GM18870 (cell line): ENCODE measurements around the gene FNBP1L.
"Not testable (repeated sequence)": the region's sequence is repeated elsewhere in the genome, so short reads cannot be mapped to it uniquely, and the experiment has no call there.

Experiments used
- ATAC-seq: cut with Tn5 transposase; IDR thresholded peaks from one replicate; pipeline ENCODE4 v1.9.1; 2021; ENCODE audit warnings: moderate library complexity; ENCODE audit not compliant: unreplicated experiment

Gene FNBP1L

DNA sequence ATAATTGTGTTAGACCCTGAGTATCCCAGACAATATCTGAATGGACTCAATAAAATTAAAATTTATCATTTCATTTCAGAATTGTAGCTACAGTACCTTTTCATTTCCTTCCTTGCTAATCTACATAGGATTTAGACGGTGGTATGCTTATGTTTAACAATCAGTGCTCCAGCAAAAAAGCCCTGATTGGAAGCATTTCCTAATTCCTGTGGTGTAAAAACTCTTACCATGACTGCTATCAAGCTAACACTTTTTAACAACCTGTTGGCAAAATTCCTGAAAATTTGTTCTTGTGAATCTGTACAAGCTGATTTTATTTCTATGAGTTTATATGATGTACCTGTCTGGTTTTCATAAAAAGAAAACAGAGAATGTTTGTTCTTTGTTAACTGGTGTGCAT, 5.2 kb upstream of the FNBP1L start:
- ATAC-seq, result no peak

DNA sequence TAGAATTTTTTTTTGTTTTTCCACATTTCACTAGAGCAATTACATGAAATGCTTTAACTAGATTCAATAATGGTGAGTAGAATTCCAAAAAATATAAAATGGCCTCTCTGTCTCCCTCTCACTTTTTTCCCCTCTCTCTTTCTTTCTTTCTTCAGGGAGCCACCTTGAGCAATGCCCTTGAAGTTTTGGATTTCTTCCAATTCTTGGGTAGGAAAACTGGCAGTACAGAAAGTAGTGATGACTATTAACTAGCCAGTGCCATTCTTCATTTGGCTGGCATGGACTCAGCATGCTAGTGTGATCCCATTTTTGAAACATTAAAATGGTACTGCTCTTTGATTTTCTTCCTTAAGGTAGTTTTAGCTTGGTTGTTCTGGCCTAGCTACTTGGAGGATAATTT, 4.5 kb upstream of the FNBP1L start:
- no peak for ATAC-seq

DNA sequence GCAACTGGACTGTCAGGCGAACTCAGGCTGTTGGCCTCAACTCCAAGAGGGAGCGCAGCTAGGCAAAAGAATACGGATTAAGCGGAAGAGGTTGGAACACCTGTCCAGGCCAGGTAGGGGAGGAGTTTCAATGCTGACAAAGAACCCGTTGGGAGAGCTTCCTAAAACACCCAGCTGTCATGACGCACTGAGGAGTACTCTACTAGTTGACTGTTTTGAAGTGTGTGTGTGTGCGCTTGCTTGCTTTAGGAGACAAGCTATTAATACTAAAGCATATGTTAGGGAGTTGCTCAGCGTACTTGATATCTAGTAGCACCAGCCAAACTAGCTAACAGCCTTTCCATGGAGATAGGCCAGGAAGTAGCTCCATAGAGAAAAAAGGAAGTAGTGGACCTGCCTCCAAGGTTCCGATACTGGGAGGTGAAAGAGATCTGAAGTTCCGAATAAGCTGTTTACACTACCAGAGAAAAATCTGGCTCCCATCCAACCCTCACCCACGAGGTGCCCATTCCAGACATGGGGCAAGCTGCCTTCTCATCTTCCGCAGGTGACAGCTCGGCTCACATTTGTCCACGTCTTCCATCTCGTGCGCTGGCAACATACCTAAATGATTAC, 974 bp upstream of the FNBP1L start:
- no peak for ATAC-seq

- no peak for ATAC-seq
Observed at GRCh38 chr1:93448292-93448982, 519 bp downstream of the FNBP1L start.

DNA sequence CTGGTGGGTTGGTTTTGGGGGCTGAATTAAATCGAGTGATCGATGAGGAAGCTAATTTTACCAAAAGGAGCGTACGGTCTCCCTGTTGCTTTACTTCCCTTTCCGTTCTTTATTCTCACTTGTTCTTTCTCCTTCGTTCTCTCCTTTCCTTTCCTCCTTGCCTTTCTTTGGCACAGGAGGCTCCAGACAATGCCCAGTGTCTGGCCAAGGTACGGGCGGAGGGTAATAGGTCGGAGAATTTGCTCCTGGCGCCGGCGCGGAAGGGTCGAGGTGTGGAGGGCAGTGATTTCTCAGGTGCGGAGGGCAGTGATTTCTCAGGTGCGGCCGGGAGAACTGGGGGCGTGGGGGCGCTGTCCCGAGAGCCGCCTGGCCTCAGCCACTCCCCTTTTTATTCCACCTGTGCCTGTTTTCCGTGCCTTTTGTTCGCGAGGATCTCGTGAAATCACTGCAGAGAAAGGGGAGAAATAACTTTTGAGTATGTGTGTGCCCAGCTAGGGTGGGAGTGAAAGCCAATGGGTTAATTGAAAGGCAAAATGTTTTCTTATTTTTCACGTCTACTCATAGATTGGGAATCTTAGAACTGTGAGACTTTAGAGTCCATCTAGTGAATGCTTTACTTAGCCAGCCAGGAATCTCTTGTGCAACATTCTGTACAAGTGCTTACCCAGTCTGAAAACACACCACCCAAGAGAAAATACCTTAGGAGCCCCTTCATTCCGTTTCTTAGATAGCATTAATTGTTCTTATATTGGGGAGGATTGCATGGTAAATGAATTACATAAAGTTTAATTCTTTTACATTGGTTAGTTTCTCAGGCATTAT, 1.3 kb downstream of the FNBP1L start:
- ATAC-seq, result no peak

DNA sequence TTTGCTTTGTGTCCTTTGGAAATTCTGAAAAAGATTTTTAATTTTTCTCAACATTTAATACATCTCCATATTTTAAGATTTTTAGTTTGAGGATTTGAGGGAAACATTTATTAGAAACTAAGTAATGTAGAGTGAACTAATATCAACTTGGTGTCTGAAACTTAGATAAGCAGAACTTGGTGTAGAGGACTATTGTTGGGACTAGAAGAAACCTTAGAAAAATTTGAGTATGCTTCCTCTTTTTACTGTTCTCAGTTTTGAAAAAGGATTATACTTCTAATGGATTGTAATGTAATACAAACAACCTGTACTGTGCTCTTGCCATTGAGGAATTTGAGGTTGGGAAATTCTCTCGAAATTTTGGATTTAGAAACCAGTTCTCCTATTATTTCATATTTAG, 2.4 kb downstream of the FNBP1L start:
- no peak for ATAC-seq

- no peak for ATAC-seq
Observed at GRCh38 chr1:93453911-93454310, 6.0 kb downstream of the FNBP1L start.

DNA sequence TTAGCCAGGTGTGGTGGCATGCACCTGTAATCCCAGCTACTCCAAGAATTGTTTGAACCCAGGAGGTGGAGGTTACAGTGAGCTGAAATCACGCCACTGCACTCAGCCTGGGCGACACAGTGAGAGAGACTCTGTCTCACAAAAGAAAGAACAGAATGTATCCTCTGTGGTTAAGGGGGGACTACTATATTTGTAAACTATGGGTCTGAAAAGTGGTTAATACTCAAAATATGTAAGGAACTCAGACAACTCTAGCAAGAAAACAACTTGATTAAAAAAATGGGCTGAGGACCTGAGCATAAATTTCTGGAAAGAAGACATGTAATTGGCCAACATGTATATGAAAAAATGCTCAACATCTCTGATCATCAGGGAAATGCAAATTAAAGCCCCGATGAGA, 11.2 kb downstream of the FNBP1L start:
- no peak for ATAC-seq

GRCh38 chr1:93461236-93461635, 13.3 kb downstream of the FNBP1L start:
- no peak for ATAC-seq

GRCh38 chr1:93463960-93464359, 16.0 kb downstream of the FNBP1L start:
- ATAC-seq, result no peak

DNA sequence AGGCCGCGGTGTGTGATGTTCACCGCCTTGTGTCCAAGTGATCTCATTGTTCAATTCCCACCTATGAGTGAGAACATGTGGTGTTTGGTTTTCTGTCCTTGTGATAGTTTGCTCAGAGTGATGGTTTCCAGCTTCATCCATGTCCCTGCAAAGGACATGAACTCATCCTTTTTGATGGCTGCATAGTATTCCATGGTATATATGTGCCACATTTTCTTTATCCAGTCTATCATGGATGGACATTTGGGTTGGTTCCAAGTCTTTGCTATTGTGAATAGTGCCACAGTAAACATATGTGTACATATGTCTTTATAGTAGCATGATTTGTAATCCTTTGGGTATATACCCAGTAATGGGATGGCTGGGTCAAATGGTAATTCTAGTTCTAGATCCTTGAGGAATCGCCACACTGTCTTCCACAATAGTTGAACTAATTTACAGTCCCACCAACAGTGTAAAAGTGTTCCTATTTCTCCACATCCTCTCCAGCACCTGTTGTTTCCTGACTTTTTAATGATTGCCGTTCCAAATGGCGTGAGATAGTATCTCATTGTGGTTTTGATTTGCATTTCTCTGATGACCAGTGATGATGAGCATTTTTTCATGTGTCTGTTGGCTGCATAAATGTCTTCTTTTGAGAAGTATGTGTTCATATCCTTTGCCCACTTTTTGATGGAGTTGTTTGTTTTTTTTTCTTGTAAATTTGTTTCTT, 17.6 kb downstream of the FNBP1L start:
- not testable (repeated sequence) for ATAC-seq

DNA sequence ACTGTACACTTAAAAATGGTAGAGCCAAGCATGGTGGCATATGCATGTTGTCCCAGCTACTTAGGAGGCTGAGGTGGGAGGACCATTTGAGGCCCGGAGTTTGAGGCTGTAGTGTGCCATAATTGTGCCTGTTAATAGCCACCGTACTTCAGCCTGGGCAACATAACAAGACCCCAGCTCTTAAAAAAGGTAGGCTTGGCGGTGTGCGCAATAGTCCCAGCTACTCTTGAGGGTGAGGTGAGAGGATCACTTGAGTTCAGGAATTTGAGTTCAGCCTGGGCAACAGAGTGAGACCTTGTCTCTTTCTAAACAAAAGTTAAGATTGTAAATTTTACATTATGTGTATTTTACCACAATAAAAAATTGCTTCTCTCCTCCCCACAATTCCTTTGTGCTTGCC, 19.7 kb downstream of the FNBP1L start:
- ATAC-seq, result no peak

DNA sequence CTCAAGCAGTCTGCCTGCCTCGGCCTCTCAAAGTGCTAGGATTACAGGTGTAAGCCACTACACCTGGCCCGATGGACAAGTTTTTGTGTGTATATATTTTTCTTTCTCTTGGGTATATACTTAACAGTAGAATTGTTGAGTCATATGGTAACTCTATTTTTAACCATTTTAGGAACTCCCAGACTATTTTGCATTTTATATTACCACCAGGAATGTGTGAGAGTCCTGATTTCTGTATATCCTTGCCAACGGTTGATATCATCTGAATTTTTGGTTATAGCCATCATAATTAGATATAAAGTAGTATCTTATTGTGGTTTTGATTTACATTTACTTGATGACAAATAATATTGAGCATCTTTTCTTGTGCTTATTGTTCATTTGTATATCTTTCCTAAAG, 20.7 kb downstream of the FNBP1L start:
- no peak for ATAC-seq

- ATAC-seq, result not testable (repeated sequence)
Observed at GRCh38 chr1:93469223-93469622, 21.3 kb downstream of the FNBP1L start.

DNA sequence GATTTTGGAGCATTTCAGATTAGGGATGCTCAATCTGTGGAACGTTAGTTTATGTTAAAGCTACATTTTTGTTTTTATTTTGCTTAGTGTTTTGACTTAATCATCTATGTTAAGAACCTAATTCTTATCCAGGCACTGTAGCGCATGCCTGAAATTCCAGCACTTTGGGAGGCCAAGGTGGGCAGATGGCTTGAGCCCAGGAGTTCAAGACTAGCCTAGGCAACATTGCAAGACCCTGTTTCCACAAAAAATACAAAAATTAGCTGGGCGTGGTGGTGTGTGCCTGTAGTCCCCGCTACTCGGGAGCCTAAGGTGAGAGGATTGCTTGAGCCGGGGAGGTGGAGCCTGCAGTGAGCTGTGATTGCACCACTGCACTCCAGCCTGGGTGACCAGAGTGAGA, 23.4 kb downstream of the FNBP1L start:
- no peak for ATAC-seq

- ATAC-seq, result no peak
Observed at GRCh38 chr1:93471911-93472310, 24.0 kb downstream of the FNBP1L start.

DNA sequence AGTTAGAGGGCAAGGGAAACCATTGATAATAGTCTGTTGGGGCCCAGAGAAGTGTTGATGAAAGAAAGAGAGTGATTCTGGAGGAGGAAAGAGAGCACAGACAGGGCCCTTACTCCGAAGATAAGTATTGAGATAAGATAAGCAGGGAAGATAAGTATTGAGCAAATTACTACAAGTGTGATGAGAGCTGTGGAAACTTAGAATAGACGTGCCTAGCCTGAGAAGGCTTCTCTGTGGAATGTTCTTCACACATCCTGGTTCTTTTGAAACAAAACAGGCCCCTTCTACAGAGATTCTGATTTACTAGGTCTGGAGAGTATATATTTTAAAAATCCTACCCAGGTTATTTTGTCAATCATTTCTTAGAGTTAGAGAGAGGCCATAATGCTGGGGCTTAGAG, 26.4 kb downstream of the FNBP1L start:
- ATAC-seq, result no peak

- ATAC-seq, result no peak
Observed at GRCh38 chr1:93475681-93476080, 27.8 kb downstream of the FNBP1L start.

GRCh38 chr1:93479133-93479745, 31.3 kb downstream of the FNBP1L start:
- ATAC-seq, result not testable (repeated sequence)

GRCh38 chr1:93481899-93482298, 34.0 kb downstream of the FNBP1L start:
- ATAC-seq, result not testable (repeated sequence)

DNA sequence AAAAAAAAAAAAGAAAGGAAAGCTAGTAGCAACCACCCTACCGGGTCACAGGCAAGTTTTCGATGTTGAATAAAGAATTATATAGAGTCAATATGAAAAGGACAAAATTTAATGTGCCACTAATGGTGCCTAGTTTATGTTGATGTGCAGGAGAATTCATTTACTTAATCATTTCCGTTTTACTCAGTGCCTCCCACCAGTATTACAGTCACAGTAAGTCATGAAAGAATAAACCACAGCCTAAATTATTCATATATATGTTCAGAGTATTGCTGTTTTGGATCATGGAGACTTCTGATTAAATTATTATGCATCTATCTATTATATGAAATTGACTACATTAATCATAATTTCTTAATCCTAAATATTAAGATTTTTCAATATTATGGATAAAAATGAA, 35.3 kb downstream of the FNBP1L start:
- no peak for ATAC-seq
